Measurements from ENCODE around the gene MAST1. TPM values are rescaled to one million over a fixed set of nuclear protein-coding genes. Genes with fewer than 3 reads are reported as not detected.
A peak's percentile ranks its signal among the peaks of the same experiment; 100 is the strongest.
"Not testable (repeated sequence)": the region's sequence is repeated elsewhere in the genome, so short reads cannot be mapped to it uniquely, and the experiment has no call there.

MAST1 gene
- total and polyA plus RNA-seq, 4 experiments from 2014 or later, result 0.48 TPM; not detected in 3

DNA sequence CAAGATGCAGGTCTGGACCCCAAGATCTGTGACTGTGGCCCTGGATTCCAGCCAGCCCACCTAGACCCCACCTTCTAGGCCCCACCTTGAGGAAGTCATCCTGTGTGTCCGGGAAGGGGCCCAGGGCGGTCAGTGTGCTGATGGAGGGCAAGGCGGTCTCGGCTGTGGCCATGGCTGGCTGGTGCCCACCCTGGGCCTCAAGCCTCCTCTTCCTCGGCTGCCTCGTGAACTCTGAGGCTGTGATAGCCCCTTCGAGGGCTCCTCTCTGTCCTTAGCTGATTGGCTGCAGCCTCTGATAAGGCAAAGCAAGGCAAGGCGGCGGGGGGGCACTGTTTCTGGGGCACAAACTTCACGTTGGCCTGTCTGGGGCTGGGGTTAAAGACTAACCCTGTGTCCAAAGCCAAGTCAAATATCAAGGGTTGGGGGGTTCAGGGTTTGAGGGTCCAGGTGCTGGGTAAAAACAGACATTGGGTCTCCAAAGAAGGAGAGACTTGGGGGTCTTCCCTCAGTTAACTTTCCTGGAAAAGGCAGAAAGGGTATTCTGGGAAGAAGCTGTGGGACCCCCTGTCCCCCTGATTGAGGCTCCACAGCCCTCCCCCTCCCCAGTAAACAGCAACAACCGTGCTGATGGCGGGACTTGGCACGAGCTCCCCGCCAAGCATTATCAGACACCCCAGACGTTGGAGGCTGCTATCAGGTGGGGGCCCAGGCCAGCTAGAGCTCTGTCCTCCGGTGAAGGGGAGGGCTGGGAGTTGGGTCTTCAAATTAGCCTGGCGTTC, 48.8 kb downstream of the MAST1 start, which contains the start of gene KLF1:
Gene KLF1 (minus strand): TSS at position 233 of the 779 bp plus-strand sequence. CDS start 61 bp downstream, at position 172.
- DNase-seq, result no peak
- peaks cover 0 to 8% (median 0%) of the 10 kb centered on the region in 8 donors for H3K9me3 Mint-ChIP-seq
- H3K27me3 Mint-ChIP-seq, result no peaks in the 10 kb centered on the region
- H3K27ac ChIP-seq (ENCODE audit: low read depth, low read length), result no peak within 1 kb of the TSS
- peaks cover 30% of the 10 kb centered on the region for H3K4me1 ChIP-seq (ENCODE audit: insufficient read depth, low read length)
- no peak within 1 kb of the TSS for H3K4me3 ChIP-seq (ENCODE audit: low read length in 2 of 2)
- peaks cover 18 to 44% (median 30%) of the 10 kb centered on the region in 4 donors for H3K4me1 Mint-ChIP-seq
- H3K27me3 ChIP-seq (ENCODE audit: insufficient read depth, low read length), result no peaks in the 10 kb centered on the region
- CTCF ChIA-PET (ENCODE audit: partially characterized antibody), result interaction anchor here (1.3 to 9.0 kb wide), 4 partner anchors 11 to 78 kb away, joined by 3 to 166 read pairs (median 6); no protein-coding TSS in a partner anchor
- H3K4me3 Mint-ChIP-seq, result peak within 1 kb of the TSS; percentile 19 to 81 (median 58)
- H3K9me3 ChIP-seq (ENCODE audit: control insufficient read depth in 1 of 2, low read length in 2 of 2), result no peaks in the 10 kb centered on the region
- H3K27ac Mint-ChIP-seq, result peak within 1 kb of the TSS in 4 of 7 donors; percentile 19 to 68 (median 55)
- H3K36me3 Mint-ChIP-seq, result peaks cover 3 to 9% of the 10 kb centered on the region in 2 donors
- H3K36me3 ChIP-seq (ENCODE audit: insufficient read depth, low read length), result no peaks in the 10 kb centered on the region
- POLR2A ChIA-PET (ENCODE audit: partially characterized antibody), result interaction anchor here (1.0 kb wide), 1 partner anchor 27 kb away, joined by 4 read pairs; no protein-coding TSS in a partner anchor
- intact Hi-C loops (cut with micrococcal nuclease), result loop anchor here (5.0 kb wide), 1 partner anchor 210 kb away; no protein-coding TSS in a partner anchor

DNA sequence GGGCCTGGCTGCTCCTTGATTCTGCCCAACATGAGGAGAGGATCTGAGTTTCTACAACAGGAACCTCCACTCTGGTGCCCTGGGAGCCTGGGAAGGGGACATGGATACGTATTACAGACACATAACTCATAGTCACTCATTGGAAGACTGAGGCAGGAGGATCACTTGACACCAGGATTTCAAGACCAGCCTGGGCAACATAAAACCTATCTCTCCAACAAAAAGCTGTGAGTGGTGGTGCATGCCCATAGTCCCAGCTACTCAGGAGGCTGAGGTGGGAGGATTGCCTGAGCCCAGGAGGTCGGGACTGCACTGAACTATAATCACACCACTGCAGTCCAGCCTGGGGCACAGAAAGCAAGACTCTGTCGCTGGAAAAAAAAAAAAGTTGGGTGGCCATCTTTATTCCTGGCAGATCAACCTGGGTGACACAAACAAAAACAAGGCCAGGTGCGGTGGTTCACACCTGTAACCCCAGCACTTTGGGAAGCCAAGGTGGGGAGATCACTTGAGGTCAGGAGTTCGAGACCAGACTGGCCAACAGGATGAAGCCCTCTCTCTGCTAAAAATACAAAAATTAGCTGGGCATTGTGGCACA, 49.8 kb downstream of the MAST1 start:
- intact Hi-C loops (cut with micrococcal nuclease), result loop anchor here (5.0 kb wide), 1 partner anchor 209 kb away; no protein-coding TSS in a partner anchor
- peaks cover 3 to 9% of the 10 kb centered on the region in 2 donors for H3K36me3 Mint-ChIP-seq
- no peak overlapping the region for H3K4me3 ChIP-seq (ENCODE audit: low read length in 2 of 2)
- H3K9me3 Mint-ChIP-seq, result peaks cover 0 to 7% (median 0%) of the 10 kb centered on the region in 8 donors
- peak overlapping the region in 2 of 7 donors; percentile 35 to 53 for H3K27ac Mint-ChIP-seq
- H3K27me3 Mint-ChIP-seq, result no peaks in the 10 kb centered on the region
- ChIA-PET POLR2A (ENCODE audit: partially characterized antibody) (interaction anchor here (4.3 kb wide), 1 partner anchor 46 kb away, joined by 41 read pairs; the partner anchor contains the start of gene FARSA), CTCF (ENCODE audit: partially characterized antibody) (interaction anchor here (0.7 to 9.0 kb wide), 5 partner anchors 12 to 973 kb away, joined by 3 to 166 read pairs (median 3); no protein-coding TSS in a partner anchor)
- peaks cover 18 to 42% (median 31%) of the 10 kb centered on the region in 4 donors for H3K4me1 Mint-ChIP-seq
- H3K27ac ChIP-seq (ENCODE audit: low read depth, low read length), result no peak overlapping the region
- peaks cover 33% of the 10 kb centered on the region for H3K4me1 ChIP-seq (ENCODE audit: insufficient read depth, low read length)
- H3K27me3 ChIP-seq (ENCODE audit: insufficient read depth, low read length), result no peaks in the 10 kb centered on the region
- H3K9me3 ChIP-seq (ENCODE audit: control insufficient read depth in 1 of 2, low read length in 2 of 2), result no peaks in the 10 kb centered on the region
- no peaks in the 10 kb centered on the region for H3K36me3 ChIP-seq (ENCODE audit: insufficient read depth, low read length)
- DNase-seq, result no peak
- H3K4me3 Mint-ChIP-seq, result no peak overlapping the region

DNA sequence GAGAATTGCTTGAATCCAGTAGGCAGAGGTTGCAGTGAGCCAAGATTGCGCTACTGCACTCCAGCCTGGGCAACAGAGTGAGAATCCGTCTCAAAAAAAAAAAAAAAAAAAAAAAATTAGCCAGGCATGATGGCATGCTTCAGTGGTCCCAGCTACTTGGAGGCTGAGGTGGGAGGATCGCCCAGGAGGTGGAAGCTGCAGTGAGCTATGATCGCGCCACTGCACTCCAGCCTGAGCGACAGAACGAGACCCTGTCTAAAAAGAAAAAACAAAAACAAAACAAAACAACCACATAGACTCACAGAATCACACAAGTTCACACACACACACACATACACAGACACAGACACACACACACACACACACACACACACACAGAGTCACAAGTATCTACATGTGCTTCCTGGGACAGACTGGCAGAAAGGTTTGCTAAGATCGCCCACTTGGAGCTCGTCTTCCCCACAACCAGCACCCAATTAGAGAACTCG, 52.0 kb downstream of the MAST1 start:
- CTCF ChIA-PET (ENCODE audit: partially characterized antibody), result interaction anchor here (0.7 to 2.3 kb wide), 11 partner anchors 9 to 305 kb away, joined by 3 to 29 read pairs (median 4); partner anchors contain the start of genes DNASE2, FARSA and RNASEH2A
- peak overlapping the region in 1 of 2 donors; percentile 84 for H3K4me3 ChIP-seq (ENCODE audit: low read length in 2 of 2)
- not testable (repeated sequence) for DNase-seq; H3K9me3 Mint-ChIP-seq; H3K27me3 Mint-ChIP-seq; H3K9me3 ChIP-seq (ENCODE audit: control insufficient read depth in 1 of 2, low read length in 2 of 2); H3K36me3 ChIP-seq (ENCODE audit: insufficient read depth, low read length); H3K27me3 ChIP-seq (ENCODE audit: insufficient read depth, low read length)
- POLR2A ChIA-PET (ENCODE audit: partially characterized antibody), result interaction anchor here (0.8 to 5.0 kb wide), 31 partner anchors 9 to 898 kb away, joined by 3 to 49 read pairs (median 4); partner anchors contain the start of genes CALR, DNASE2, FARSA and GADD45GIP1
- H3K36me3 Mint-ChIP-seq, result peaks cover 15 to 24% of the 10 kb centered on the region in 2 donors
- intact Hi-C loops (cut with micrococcal nuclease), result loop anchor here (1.0 kb wide), 2 partner anchors 9 to 29 kb away; partner anchors contain the start of genes DNASE2 and SYCE2
- H3K4me1 Mint-ChIP-seq, result peaks cover 14 to 38% (median 25%) of the 10 kb centered on the region in 4 donors
- peaks cover 24% of the 10 kb centered on the region for H3K4me1 ChIP-seq (ENCODE audit: insufficient read depth, low read length)
- H3K4me3 Mint-ChIP-seq, result peak overlapping the region; percentile 97 to 99 (median 99)
- peak overlapping the region; percentile 69 for H3K27ac ChIP-seq (ENCODE audit: low read depth, low read length)
- H3K27ac Mint-ChIP-seq, result peak overlapping the region; percentile 93 to 99 (median 97)

DNA sequence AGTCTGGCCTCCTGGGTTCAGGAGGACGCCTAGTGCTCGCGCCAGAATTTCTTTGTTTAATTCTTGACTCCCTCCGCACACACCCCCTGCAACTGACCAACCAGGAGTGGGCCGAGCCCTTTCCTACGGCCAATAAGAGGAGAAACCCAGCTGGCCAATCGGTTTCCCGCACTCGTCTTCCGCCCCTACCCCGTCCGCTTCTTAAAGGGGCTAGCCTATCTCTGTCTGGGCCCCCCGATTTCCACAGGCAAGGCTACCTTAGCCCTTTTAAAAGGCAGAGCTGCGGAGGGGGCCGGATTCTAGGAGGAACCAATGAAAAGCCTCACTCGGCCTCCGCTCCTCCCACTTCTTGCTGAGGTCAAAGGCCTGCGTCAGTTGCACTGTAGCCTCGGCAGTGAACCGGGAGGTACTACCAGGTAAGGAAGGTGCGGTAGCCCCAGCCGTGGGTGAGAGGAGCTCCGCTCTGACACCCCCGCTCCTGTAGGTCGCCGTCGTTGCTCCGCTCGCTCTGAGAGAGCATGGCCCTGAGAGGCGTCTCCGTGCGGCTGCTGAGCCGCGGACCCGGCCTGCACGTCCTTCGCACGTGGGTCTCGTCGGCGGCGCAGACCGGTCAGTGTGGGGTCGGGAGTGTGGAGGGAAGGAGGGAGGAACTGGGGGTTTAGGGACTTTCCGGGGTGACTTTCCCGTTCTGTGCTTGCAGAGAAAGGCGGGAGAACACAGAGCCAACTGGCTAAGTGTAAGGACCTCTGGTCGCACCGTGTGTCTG, 52.7 kb downstream of the MAST1 start, which contains the start of gene GCDH:
Gene GCDH (plus strand): TSS at position 374 of the 766 bp plus-strand sequence. CDS start 145 bp downstream, at position 519.
- Histone ChIP-seq H3K27ac (ENCODE audit: low read depth, low read length) (peak within 1 kb of the TSS; percentile 69), H3K27me3 (ENCODE audit: insufficient read depth, low read length) (no peaks in the 10 kb centered on the region), H3K36me3 (ENCODE audit: insufficient read depth, low read length) (peaks cover 4% of the 10 kb centered on the region), H3K9me3 (ENCODE audit: control insufficient read depth in 1 of 2, low read length in 2 of 2) (no peaks in the 10 kb centered on the region), H3K4me1 (ENCODE audit: insufficient read depth, low read length) (peaks cover 22% of the 10 kb centered on the region), H3K4me3 (ENCODE audit: low read length in 2 of 2) (peak within 1 kb of the TSS; percentile 84 to 88)
- Mint-ChIP-seq H3K4me1 (peaks cover 14 to 37% (median 25%) of the 10 kb centered on the region in 4 donors), H3K27ac (peak within 1 kb of the TSS; percentile 93 to 99 (median 97)), H3K27me3 (no peaks in the 10 kb centered on the region), H3K36me3 (peaks cover 15 to 24% of the 10 kb centered on the region in 2 donors), H3K4me3 (peak within 1 kb of the TSS; percentile 97 to 99 (median 99)), H3K9me3 (peaks cover 0 to 4% (median 0%) of the 10 kb centered on the region in 8 donors)
- peak; percentile 96 to 99 (median 97) for DNase-seq
- ChIA-PET CTCF (ENCODE audit: partially characterized antibody) (interaction anchor here (0.9 to 2.3 kb wide), 10 partner anchors 9 to 304 kb away, joined by 3 to 29 read pairs (median 4); partner anchors contain the start of genes DNASE2, FARSA and RNASEH2A), POLR2A (ENCODE audit: partially characterized antibody) (interaction anchor here (0.7 to 5.0 kb wide), 34 partner anchors 10 to 897 kb away, joined by 3 to 49 read pairs (median 4); partner anchors contain the start of genes CALR, DNASE2, FARSA and GADD45GIP1)
- intact Hi-C loops (cut with micrococcal nuclease), result loop anchor here (1.0 kb wide), 4 partner anchors 10 to 74 kb away; partner anchors contain the start of genes CALR, DNASE2 and SYCE2

- CTCF ChIA-PET (ENCODE audit: partially characterized antibody), result interaction anchor here (1.1 to 2.3 kb wide), 7 partner anchors 10 to 304 kb away, joined by 3 to 29 read pairs (median 8); partner anchors contain the start of genes DNASE2 and FARSA
- no peaks in the 10 kb centered on the region for H3K27me3 ChIP-seq (ENCODE audit: insufficient read depth, low read length)
- intact Hi-C loops (cut with micrococcal nuclease), result loop anchor here (1.0 kb wide), 2 partner anchors 47 to 74 kb away; partner anchors contain the start of gene CALR
- H3K9me3 ChIP-seq (ENCODE audit: control insufficient read depth in 1 of 2, low read length in 2 of 2), result no peaks in the 10 kb centered on the region
- H3K4me3 Mint-ChIP-seq, result peak overlapping the region; percentile 97 to 99 (median 99)
- POLR2A ChIA-PET (ENCODE audit: partially characterized antibody), result interaction anchor here (0.7 to 5.0 kb wide), 20 partner anchors 11 to 213 kb away, joined by 3 to 49 read pairs (median 5); partner anchors contain the start of genes CALR, DNASE2, FARSA and GADD45GIP1
- peaks cover 9% of the 10 kb centered on the region for H3K36me3 ChIP-seq (ENCODE audit: insufficient read depth, low read length)
- peak overlapping the region; percentile 93 to 99 (median 97) for H3K27ac Mint-ChIP-seq
- H3K36me3 Mint-ChIP-seq, result peaks cover 15 to 26% of the 10 kb centered on the region in 2 donors
- no peaks in the 10 kb centered on the region for H3K27me3 Mint-ChIP-seq
- H3K4me1 Mint-ChIP-seq, result peaks cover 14 to 32% (median 23%) of the 10 kb centered on the region in 4 donors
- peak overlapping the region; percentile 84 to 88 for H3K4me3 ChIP-seq (ENCODE audit: low read length in 2 of 2)
- H3K9me3 Mint-ChIP-seq, result peaks cover 0 to 4% (median 0%) of the 10 kb centered on the region in 8 donors
- no peak for DNase-seq
- H3K27ac ChIP-seq (ENCODE audit: low read depth, low read length), result peak overlapping the region; percentile 69
- peaks cover 19% of the 10 kb centered on the region for H3K4me1 ChIP-seq (ENCODE audit: insufficient read depth, low read length)
Observed at GRCh38 chr19:12891553-12892021, 53.3 kb downstream of the MAST1 start.

Measured in CD4-positive, alpha-beta memory T cell (primary cell).